Body of pancreas (tissue), 4 donors: ENCODE data around the gene DNAL1. TPM values are rescaled to one million over a fixed set of nuclear protein-coding genes. Genes with fewer than 3 reads are reported as not detected.

Source experiments
- ATAC-seq: fragments of 150-250 bp; one replicate; pipeline ENCODE4 v1.9.1; 2016
- DNase-seq, 4 donors: peaks; one replicate each; pipeline ENCODE4 v3.0.0-alpha.2; 2019
- H3K27ac ChIP-seq, 4 donors: fragments of 200-600 bp; sonication (generic); 1 replicate in 3 of 4; 2 replicates in 1 of 4; pipeline versions ENCODE4 v1.5.1 to v1.6.1; 2016 to 2019; ENCODE audit warnings: mild to moderate bottlenecking in 1 of 4, mixed read lengths in 1 of 4, moderate library complexity in 1 of 4
- H3K27me3 ChIP-seq, 2 donors: fragments of 200-600 bp; sonication (generic); one replicate each; pipeline ENCODE4 v1.6.0; 2016; ENCODE audit warnings: mild to moderate bottlenecking in 1 of 2
- H3K36me3 ChIP-seq, 2 donors: fragments of 200-600 bp; sonication (generic); replicated peaks in 1 of 2; 2 replicates each; pipeline ENCODE4 v1.5.1; 2016; ENCODE audit warnings: low read depth in 2 of 2; ENCODE audit not compliant: insufficient read depth in 1 of 2
- H3K4me1 ChIP-seq: fragments of 200-600 bp; sonication (generic); one replicate; pipeline ENCODE4 v1.6.0; 2016
- H3K4me3 ChIP-seq, 2 donors: fragments of 200-600 bp; sonication (generic); 1 replicate in 1 of 2; 2 replicates in 1 of 2; pipeline ENCODE4 v1.5.1; 2016 to 2019
- H3K9me3 ChIP-seq, 3 donors: fragments of 200-600 bp; sonication (generic); 1 replicate in 2 of 3; 2 replicates in 1 of 3; pipeline ENCODE4 v1.5.1; 2016
- POLR2A ChIP-seq, 3 donors: fragments of 450-650 bp; IDR thresholded peaks; one replicate each; pipeline ENCODE4 v1.6.1; 2016; ENCODE audit warnings: antibody characterized with exemption in 3 of 3, mild to moderate bottlenecking in 2 of 3
- WGBS, 2 donors: methylation state at CpG; one replicate each; pipeline ENCODE4 v1.1.5; 2017; 5-methylcytosine and 5-hydroxymethylcytosine counted together
- intact Hi-C: fragments of 100-400 bp; cut with DNase I; formaldehyde crosslinking; loops from one replicate; pipeline ENCODE4 v1.15.1; 2023
- total RNA-seq, 2 donors: library from RNA; depleted of rRNA; stranded (reverse); fragments of >200 nt; gene quantifications; one replicate each; pipeline ENCODE4 v1.1.0, GENCODE V29; 2016
- TF ChIP-seq, protein P1 (sequence below), 7 experiments: fragments of 450-650 bp in 4 of 7; fragments of 200-600 bp in 3 of 7; sonication (generic) in 3 of 7; IDR thresholded peaks; one replicate each; pipeline ENCODE4 v1.5.1; 2016 to 2019; ENCODE audit warnings: antibody characterized with exemption in 7 of 7

The DNAL1 gene
- total RNA-seq, 2 donors from 2014 or later, result 2.6 to 7.3 TPM

DNA sequence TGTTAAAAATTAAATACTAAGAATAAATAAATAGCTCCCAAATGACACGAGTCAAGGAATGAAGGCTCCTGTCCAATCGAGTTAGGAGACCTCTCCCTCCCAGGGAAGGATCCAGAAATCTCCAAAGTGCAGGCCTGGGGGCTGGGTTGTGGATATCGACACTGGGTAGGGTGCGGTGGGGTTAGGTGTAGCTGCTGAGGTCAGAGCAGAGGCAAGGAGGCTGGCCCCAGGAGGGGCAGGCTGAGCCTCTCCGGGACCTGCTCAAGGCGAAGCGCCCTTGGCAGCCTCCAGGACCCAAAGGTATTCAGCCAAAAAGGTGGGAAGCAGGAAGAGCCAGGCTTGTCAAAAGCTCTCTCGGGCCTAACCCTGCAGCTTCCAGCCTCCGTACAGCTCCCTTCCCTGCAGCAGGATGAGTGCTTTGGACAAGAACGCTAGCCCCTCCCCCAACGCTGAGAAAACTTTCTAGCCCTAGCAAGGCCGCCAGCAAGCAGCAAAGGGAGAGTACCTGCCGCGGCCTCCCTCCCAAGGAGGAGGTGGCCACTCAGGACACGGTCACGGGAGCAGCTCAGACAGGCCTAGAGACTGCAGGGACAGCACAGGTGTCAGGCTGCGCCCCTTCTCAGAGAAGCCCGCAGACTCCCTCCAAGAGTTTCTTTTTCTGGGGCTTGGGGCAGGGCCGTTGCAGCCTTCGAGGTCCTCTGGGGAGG lies 73.1 kb downstream of the DNAL1 start:
- TF ChIP-seq, protein P1, sequence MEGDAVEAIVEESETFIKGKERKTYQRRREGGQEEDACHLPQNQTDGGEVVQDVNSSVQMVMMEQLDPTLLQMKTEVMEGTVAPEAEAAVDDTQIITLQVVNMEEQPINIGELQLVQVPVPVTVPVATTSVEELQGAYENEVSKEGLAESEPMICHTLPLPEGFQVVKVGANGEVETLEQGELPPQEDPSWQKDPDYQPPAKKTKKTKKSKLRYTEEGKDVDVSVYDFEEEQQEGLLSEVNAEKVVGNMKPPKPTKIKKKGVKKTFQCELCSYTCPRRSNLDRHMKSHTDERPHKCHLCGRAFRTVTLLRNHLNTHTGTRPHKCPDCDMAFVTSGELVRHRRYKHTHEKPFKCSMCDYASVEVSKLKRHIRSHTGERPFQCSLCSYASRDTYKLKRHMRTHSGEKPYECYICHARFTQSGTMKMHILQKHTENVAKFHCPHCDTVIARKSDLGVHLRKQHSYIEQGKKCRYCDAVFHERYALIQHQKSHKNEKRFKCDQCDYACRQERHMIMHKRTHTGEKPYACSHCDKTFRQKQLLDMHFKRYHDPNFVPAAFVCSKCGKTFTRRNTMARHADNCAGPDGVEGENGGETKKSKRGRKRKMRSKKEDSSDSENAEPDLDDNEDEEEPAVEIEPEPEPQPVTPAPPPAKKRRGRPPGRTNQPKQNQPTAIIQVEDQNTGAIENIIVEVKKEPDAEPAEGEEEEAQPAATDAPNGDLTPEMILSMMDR (IDR thresholded peaks at IDR 0.05), result no peak
- no peak for TF ChIP-seq POLR2A (IDR thresholded peaks at IDR 0.05)
- WGBS, 2 donors, result 79 to 82% methylated on average over 14 to 20 of the region's 20 CpGs
- peak overlapping the region in 1 of 4 donors; percentile 17 for H3K27ac ChIP-seq
- intact Hi-C loops, result no loop called here
- H3K9me3 ChIP-seq, result no peaks in the 10 kb centered on the region
- H3K27me3 ChIP-seq, result no peaks in the 10 kb centered on the region
- peak in 1 of 4 donors; percentile 21 for DNase-seq
- H3K4me1 ChIP-seq, result peaks cover 14% of the 10 kb centered on the region
- no peak for ATAC-seq
- H3K36me3 ChIP-seq, result peaks cover 9 to 29% of the 10 kb centered on the region in 2 donors
- H3K4me3 ChIP-seq, result no peak overlapping the region

DNA sequence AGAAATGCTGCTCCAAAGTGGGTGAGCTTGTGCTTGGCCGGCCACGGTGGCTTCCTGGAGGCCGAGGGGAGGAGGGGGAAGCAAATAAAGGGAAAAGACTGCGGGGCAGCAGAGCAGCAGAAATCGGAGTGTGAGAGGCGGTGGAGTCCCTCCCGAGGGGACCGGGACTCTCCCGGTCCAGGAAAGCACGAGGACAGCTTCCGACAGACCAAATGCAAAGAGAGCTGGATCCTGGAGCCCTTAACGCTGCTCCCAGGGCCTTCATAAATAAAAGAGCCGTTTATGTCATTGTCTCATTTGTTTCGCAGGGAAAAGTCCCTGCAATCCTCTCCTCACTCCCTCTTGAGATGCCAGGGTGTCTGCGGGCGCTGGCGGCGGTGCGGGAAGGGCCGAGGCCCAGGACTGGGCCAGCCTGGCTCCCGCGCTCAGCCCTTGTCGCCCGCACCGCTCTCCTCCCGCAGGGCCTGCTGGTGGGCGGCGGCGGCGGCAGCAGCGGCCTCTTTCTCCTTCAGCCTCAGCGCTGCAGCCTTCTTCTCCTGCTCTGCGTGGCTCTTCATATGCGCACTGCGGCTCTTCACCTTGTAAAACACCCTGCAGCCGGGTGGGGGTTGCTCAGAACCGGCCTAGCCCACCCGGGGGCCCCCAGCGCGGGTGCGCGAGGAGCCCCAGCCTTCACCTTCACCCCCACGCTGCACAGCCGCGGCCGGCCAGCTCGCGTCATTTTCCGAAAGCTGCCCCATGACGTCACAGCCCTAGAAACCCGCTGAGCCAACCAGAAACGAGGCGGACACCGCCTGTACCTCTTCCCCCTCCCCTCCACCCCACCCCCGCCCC lies 73.8 kb downstream of the DNAL1 start:
- H3K27ac ChIP-seq, result peak overlapping the region in 1 of 4 donors; percentile 17
- intact Hi-C loops, result no loop called here
- no peaks in the 10 kb centered on the region for H3K9me3 ChIP-seq
- ATAC-seq, result no peak
- TF ChIP-seq, protein P1 (IDR thresholded peaks at IDR 0.05), result no peak
- WGBS, 2 donors, result 83 to 91% methylated on average over 43 to 54 of the region's 55 CpGs
- H3K4me3 ChIP-seq, result no peak overlapping the region
- peaks cover 9 to 29% of the 10 kb centered on the region in 2 donors for H3K36me3 ChIP-seq
- H3K4me1 ChIP-seq, result peaks cover 6% of the 10 kb centered on the region
- H3K27me3 ChIP-seq, result no peaks in the 10 kb centered on the region
- DNase-seq, result no peak

DNA sequence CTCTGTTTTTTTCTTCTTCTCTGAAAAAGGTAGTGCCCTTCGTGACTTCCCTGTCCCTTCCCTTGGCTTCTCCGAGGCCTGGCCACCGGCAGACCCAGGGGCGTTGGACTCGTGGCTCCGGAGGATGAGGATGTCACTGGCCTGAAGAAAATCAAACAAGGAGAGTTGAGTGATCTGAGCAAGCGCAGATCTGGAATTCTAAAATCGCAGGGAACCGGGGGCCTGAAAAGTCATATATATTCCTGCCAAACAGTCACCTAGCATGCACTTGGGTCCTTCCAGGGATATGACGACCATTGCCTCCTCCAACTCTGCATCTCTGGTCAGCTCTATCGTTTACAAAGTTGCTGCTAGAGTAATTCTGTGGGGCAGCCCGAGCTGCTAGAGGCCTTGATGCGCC lies 74.6 kb downstream of the DNAL1 start:
- 91% methylated on average over 13 of the region's 13 CpGs for WGBS, 2 donors
- Histone ChIP-seq H3K4me1 (peaks cover 5% of the 10 kb centered on the region), H3K27me3 (no peaks in the 10 kb centered on the region), H3K4me3 (no peak overlapping the region), H3K36me3 (peaks cover 9 to 29% of the 10 kb centered on the region in 2 donors), H3K9me3 (no peaks in the 10 kb centered on the region), H3K27ac (no peak overlapping the region)
- DNase-seq, result no peak
- no peak for ATAC-seq
- no peak for TF ChIP-seq POLR2A (IDR thresholded peaks at IDR 0.05)
- TF ChIP-seq, protein P1 (IDR thresholded peaks at IDR 0.05), result no peak
- intact Hi-C loops, result no loop called here

DNA sequence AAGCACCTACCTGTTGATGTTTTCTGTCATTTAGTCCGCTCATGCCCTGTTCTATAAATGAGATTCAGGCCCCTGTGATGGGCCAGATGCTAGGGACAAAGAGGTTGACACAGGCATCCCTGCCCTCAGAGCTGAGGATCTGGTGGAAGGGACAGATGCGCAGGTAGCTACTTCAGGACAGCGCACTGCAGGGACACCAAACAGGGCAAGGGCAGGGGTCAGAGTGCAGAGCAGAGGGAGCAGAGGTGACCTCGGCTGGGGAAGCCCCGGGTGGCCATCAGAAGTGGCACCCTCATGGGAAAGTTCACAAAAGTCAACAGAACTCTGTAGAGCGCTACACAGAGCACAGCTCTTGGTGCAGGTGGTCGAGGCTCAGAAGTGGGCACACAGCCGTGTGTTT lies 75.0 kb downstream of the DNAL1 start:
- DNase-seq, result no peak
- Histone ChIP-seq H3K27ac (no peak overlapping the region), H3K36me3 (peaks cover 9 to 29% of the 10 kb centered on the region in 2 donors), H3K4me1 (peaks cover under 1% of the 10 kb centered on the region), H3K4me3 (no peak overlapping the region), H3K9me3 (no peaks in the 10 kb centered on the region), H3K27me3 (no peaks in the 10 kb centered on the region)
- WGBS, 2 donors, result 80% methylated on average over 6 to 8 of the region's 8 CpGs
- TF ChIP-seq POLR2A (IDR thresholded peaks at IDR 0.05), result no peak
- TF ChIP-seq, protein P1 (IDR thresholded peaks at IDR 0.05), result no peak
- no peak for ATAC-seq
- intact Hi-C loops, result loop anchor here (10.0 kb wide), 1 partner anchor 315 kb away; no protein-coding TSS in a partner anchor
